GM18870 (cell line): ENCODE measurements around the gene HERPUD1.
"Not testable (repeated sequence)": the region's sequence is repeated elsewhere in the genome, so short reads cannot be mapped to it uniquely, and the experiment has no call there.

ENCODE experiments used
- ATAC-seq: cut with Tn5 transposase; IDR thresholded peaks from one replicate; pipeline ENCODE4 v1.9.1; 2021; ENCODE audit warnings: moderate library complexity; ENCODE audit not compliant: unreplicated experiment

HERPUD1 gene

GRCh38 chr16:56977823-56978430 is 46.0 kb downstream of the HERPUD1 start:
- ATAC-seq = no peak

- ATAC-seq = no peak
Measured at GRCh38 chr16:56980201-56980535, 48.2 kb downstream of the HERPUD1 start.

GRCh38 chr16:56980792-56981724 is 49.1 kb downstream of the HERPUD1 start:
- no peak for ATAC-seq

GRCh38 chr16:56981729-56982271 is 49.9 kb downstream of the HERPUD1 start:
- ATAC-seq = no peak

- ATAC-seq = no peak
Measured at GRCh38 chr16:56982695-56983094, 50.8 kb downstream of the HERPUD1 start.

GRCh38 chr16:56983211-56983751 is 51.3 kb downstream of the HERPUD1 start:
- no peak for ATAC-seq

GRCh38 chr16:56984639-56985038 is 52.7 kb downstream of the HERPUD1 start:
- ATAC-seq = no peak

- ATAC-seq = no peak
Measured at GRCh38 chr16:56985288-56985961, 53.5 kb downstream of the HERPUD1 start.

- no peak for ATAC-seq
Measured at GRCh38 chr16:56985962-56986360, 54.0 kb downstream of the HERPUD1 start.

- ATAC-seq = no peak
Measured at GRCh38 chr16:56986361-56986760, 54.4 kb downstream of the HERPUD1 start.

GRCh38 chr16:56986908-56987307 is 55.0 kb downstream of the HERPUD1 start:
- not testable (repeated sequence) for ATAC-seq

- ATAC-seq = no peak
Measured at GRCh38 chr16:56987692-56988091, 55.8 kb downstream of the HERPUD1 start.

- no peak for ATAC-seq
Measured at GRCh38 chr16:56988161-56988947, 56.4 kb downstream of the HERPUD1 start.

- peak; percentile 54 for ATAC-seq
Measured at GRCh38 chr16:56988948-56989945, 57.3 kb downstream of the HERPUD1 start, which contains the start of gene NLRC5. NLRC5 (plus strand) TSS chr16:56989557; CDS start chr16:57020713, 31,156 bp downstream.

- ATAC-seq = no peak
Measured at GRCh38 chr16:56989988-56990387, 58.0 kb downstream of the HERPUD1 start.

GRCh38 chr16:56990407-56991286 is 58.7 kb downstream of the HERPUD1 start:
- ATAC-seq = no peak

GRCh38 chr16:56992431-56992830 is 60.5 kb downstream of the HERPUD1 start:
- not testable (repeated sequence) for ATAC-seq

GRCh38 chr16:56993204-56993603 is 61.3 kb downstream of the HERPUD1 start:
- ATAC-seq = no peak
